ENCODE results near the gene ROR1.

DNA sequence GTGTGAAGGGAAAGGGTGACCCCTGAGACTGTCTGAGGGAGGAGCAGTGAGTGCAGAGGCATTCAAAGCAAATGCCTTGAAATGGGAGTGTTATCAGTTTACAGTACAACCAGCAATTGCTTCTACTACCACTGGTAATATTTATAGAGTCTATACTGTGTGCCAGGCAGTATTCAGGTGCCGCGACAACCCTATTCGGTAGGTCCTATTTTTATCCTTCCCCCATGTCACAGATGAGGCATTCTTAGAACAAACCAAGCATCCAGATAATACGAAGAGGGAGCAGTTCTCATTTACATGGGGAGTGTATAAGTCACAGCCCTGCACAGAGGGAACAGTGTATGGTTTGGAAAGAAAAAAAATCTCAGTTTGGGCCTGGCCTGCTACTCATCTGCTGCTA lies 18.3 kb downstream of the ROR1 start:
- TF ChIP-seq, protein P1, sequence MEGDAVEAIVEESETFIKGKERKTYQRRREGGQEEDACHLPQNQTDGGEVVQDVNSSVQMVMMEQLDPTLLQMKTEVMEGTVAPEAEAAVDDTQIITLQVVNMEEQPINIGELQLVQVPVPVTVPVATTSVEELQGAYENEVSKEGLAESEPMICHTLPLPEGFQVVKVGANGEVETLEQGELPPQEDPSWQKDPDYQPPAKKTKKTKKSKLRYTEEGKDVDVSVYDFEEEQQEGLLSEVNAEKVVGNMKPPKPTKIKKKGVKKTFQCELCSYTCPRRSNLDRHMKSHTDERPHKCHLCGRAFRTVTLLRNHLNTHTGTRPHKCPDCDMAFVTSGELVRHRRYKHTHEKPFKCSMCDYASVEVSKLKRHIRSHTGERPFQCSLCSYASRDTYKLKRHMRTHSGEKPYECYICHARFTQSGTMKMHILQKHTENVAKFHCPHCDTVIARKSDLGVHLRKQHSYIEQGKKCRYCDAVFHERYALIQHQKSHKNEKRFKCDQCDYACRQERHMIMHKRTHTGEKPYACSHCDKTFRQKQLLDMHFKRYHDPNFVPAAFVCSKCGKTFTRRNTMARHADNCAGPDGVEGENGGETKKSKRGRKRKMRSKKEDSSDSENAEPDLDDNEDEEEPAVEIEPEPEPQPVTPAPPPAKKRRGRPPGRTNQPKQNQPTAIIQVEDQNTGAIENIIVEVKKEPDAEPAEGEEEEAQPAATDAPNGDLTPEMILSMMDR (IDR thresholded peaks at IDR 0.05), result no peak
- TF ChIP-seq POLR2A (IDR thresholded peaks at IDR 0.05; ENCODE audit: low read depth) (no peak), EP300 (IDR thresholded peaks at IDR 0.05) (no peak)
